HG03280 (cell line): Measurements from ENCODE around the gene CSRNP2.
A peak's percentile ranks its signal among the peaks of the same experiment; 100 is the strongest.
"Not testable (repeated sequence)": the region's sequence is repeated elsewhere in the genome, so short reads cannot be mapped to it uniquely, and the experiment has no call there.

Source experiments
- ATAC-seq: cut with Tn5 transposase; IDR thresholded peaks from one replicate; pipeline ENCODE4 v1.9.1; 2021; ENCODE audit warnings: mild to moderate bottlenecking, moderate library complexity; ENCODE audit not compliant: unreplicated experiment

Gene CSRNP2

GRCh38 chr12:51033048-51033447 is 50.3 kb downstream of the CSRNP2 start:
- ATAC-seq = no peak

- no peak for ATAC-seq
These were observed 54.6 kb downstream of the CSRNP2 start for GRCh38 chr12:51028813-51029150.

- ATAC-seq = no peak
These were observed 55.1 kb downstream of the CSRNP2 start for GRCh38 chr12:51028126-51028812.

- ATAC-seq = no peak
These were observed 56.0 kb downstream of the CSRNP2 start for GRCh38 chr12:51027342-51027835.

- peak; percentile 94 for ATAC-seq
These were observed 57.4 kb downstream of the CSRNP2 start, which contains the start of gene SLC11A2 for GRCh38 chr12:51025836-51026638. SLC11A2 (minus strand) TSS chr12:51026384; CDS start chr12:51010728, 15,656 bp downstream.

GRCh38 chr12:51025338-51025835 is 58.0 kb downstream of the CSRNP2 start:
- ATAC-seq = no peak

GRCh38 chr12:51023625-51024382 is 59.6 kb downstream of the CSRNP2 start:
- ATAC-seq = no peak

GRCh38 chr12:51021694-51022093 is 61.7 kb downstream of the CSRNP2 start:
- ATAC-seq = no peak

GRCh38 chr12:51020448-51021182 is 62.8 kb downstream of the CSRNP2 start:
- ATAC-seq = no peak

GRCh38 chr12:51019927-51020326 is 63.5 kb downstream of the CSRNP2 start:
- no peak for ATAC-seq

GRCh38 chr12:51018956-51019355 is 64.4 kb downstream of the CSRNP2 start:
- no peak for ATAC-seq

- ATAC-seq = no peak
These were observed 65.9 kb downstream of the CSRNP2 start for GRCh38 chr12:51017452-51017851.

GRCh38 chr12:51014467-51014866 is 68.9 kb downstream of the CSRNP2 start:
- not testable (repeated sequence) for ATAC-seq

GRCh38 chr12:51013441-51013840 is 70.0 kb downstream of the CSRNP2 start:
- ATAC-seq = no peak

GRCh38 chr12:51012570-51013236 is 70.7 kb downstream of the CSRNP2 start:
- no peak for ATAC-seq

GRCh38 chr12:51011955-51012354 is 71.4 kb downstream of the CSRNP2 start:
- ATAC-seq = no peak
